Peyer's patch (tissue), 4 donors: ENCODE data around the gene EPHA2.

Experiments
- POLR2A ChIP-seq, 2 donors: fragments of 450-650 bp; IDR thresholded peaks; one replicate each; pipeline ENCODE4 v1.5.1; 2017; ENCODE audit warnings: antibody characterized with exemption in 2 of 2, mild to moderate bottlenecking in 2 of 2, moderate library complexity in 2 of 2
- TF ChIP-seq, protein P1 (sequence below), 6 experiments: fragments of 450-650 bp in 4 of 6; fragments of 200-600 bp in 2 of 6; sonication (generic) in 1 of 6; IDR thresholded peaks; one replicate each; pipeline ENCODE4 v1.5.1; 2017 to 2019; ENCODE audit warnings: antibody characterized with exemption in 6 of 6, mild to moderate bottlenecking in 3 of 6, moderate library complexity in 1 of 6

DNA sequence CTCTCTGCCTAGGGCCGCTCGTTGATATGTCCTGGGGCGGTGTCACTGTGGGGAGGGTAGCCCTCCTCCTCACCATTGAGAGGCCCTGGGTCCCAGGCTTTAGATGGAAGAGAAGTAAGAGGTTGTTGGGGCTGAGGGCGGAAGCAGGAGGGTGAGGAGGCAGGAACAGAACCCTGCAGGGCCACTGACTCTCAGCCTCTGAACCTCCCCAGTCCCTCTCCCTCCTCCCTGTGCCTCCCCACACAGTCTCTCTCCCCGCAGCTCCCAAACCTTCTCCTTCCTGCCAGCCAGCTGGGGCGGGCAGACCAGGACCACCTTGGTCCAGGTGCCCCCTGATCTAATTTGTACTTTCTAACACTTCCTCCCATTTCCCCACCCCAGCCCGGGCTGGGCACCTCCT is 68.1 kb downstream of the EPHA2 start:
- TF ChIP-seq, protein P1, sequence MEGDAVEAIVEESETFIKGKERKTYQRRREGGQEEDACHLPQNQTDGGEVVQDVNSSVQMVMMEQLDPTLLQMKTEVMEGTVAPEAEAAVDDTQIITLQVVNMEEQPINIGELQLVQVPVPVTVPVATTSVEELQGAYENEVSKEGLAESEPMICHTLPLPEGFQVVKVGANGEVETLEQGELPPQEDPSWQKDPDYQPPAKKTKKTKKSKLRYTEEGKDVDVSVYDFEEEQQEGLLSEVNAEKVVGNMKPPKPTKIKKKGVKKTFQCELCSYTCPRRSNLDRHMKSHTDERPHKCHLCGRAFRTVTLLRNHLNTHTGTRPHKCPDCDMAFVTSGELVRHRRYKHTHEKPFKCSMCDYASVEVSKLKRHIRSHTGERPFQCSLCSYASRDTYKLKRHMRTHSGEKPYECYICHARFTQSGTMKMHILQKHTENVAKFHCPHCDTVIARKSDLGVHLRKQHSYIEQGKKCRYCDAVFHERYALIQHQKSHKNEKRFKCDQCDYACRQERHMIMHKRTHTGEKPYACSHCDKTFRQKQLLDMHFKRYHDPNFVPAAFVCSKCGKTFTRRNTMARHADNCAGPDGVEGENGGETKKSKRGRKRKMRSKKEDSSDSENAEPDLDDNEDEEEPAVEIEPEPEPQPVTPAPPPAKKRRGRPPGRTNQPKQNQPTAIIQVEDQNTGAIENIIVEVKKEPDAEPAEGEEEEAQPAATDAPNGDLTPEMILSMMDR (IDR thresholded peaks at IDR 0.05): no peak
- TF ChIP-seq POLR2A (IDR thresholded peaks at IDR 0.05): no peak
